Activated B cell treated with CpG ODN at 0.5 μM for 24 hours (primary cell): Measurements from ENCODE around the gene CPPED1. TPM values are rescaled to one million over a fixed set of nuclear protein-coding genes. Genes with fewer than 3 reads are reported as not detected.

Experiments
- ATAC-seq: fragments of 200-7000 bp; cut with Tn5 transposase; one replicate; pipeline ENCODE4 v1.10.0; 2021; ENCODE audit warnings: low read depth, mild to moderate bottlenecking, moderate library complexity
- CTCF ChIA-PET: fragments of 350-600 bp; sonication (Branson Sonifier 250); formaldehyde crosslinking; loops from one replicate; lab custom pipeline; 2021; ENCODE audit warnings: antibody characterized with exemption; lab: Charles Lee
- POLR2A ChIA-PET: fragments of 350-600 bp; sonication (Branson Sonifier 250); formaldehyde crosslinking; loops from one replicate; lab custom pipeline; 2021; ENCODE audit warnings: antibody characterized with exemption; lab: Charles Lee
- DNase-seq: peaks from one replicate; pipeline ENCODE4 v3.0.0; 2022
- H3K27ac Mint-ChIP-seq: one replicate; pipeline ENCODE4 v1.8.0; 2020; ENCODE audit warnings: mixed read lengths
- H3K27me3 Mint-ChIP-seq: one replicate; pipeline ENCODE4 v1.8.0; 2021; ENCODE audit warnings: mixed read lengths
- H3K36me3 Mint-ChIP-seq: one replicate; pipeline ENCODE4 v1.8.0; 2021; ENCODE audit warnings: low read depth, mixed read lengths
- H3K4me1 Mint-ChIP-seq: one replicate; pipeline ENCODE4 v1.8.0; 2021; ENCODE audit warnings: mixed read lengths
- H3K4me3 Mint-ChIP-seq: one replicate; pipeline ENCODE4 v1.8.0; 2020; ENCODE audit warnings: mild to moderate bottlenecking, mixed read lengths
- H3K9me3 Mint-ChIP-seq: one replicate; pipeline ENCODE4 v1.8.0; 2020; ENCODE audit warnings: mixed read lengths
- intact Hi-C: fragments of 100-400 bp; cut with micrococcal nuclease; formaldehyde crosslinking; loops from one replicate; pipeline ENCODE4 v1.15.1; 2024
- total RNA-seq: library from RNA; stranded (reverse); gene quantifications from 2 replicates; pipeline ENCODE4 v1.2.3, GENCODE V29; 2022
- TF ChIP-seq, protein P1 (sequence below): fragments of 200-600 bp; IDR thresholded peaks from one replicate; pipeline ENCODE4 v1.8.0; 2022; ENCODE audit warnings: antibody characterized with exemption, mild to moderate bottlenecking

The CPPED1 gene
- total RNA-seq, 1 donor from 2014 or later, result 14.1 TPM

DNA sequence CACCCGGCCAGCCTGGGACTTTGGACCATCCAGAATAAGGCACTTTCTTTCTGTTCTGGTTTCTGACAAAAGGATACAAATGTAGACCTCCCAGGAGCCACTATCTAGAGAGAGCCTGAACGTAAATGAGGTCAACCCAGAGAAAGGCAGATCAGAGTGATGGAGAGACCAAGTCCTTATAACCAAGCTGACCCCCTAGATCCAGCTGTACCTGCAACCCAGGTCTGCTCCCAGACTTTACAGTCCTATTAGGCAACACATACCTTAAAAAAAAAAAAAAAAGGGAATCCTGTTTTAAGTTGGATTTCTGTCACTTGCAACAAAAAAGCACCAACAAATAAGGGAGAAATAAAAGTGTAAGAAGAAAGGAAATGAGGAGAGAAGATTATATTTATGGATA, 23.2 kb downstream of the CPPED1 start:
- no peak for ATAC-seq
- ChIA-PET CTCF (no interaction called here), POLR2A (no interaction called here)
- Mint-ChIP-seq H3K36me3 (peaks cover 41% of the 10 kb centered on the region), H3K4me3 (no peak overlapping the region), H3K27ac (no peak overlapping the region), H3K4me1 (no peaks in the 10 kb centered on the region), H3K9me3 (no peaks in the 10 kb centered on the region), H3K27me3 (no peaks in the 10 kb centered on the region)
- intact Hi-C loops, result no loop called here
- no peak for DNase-seq
- TF ChIP-seq, protein P1, sequence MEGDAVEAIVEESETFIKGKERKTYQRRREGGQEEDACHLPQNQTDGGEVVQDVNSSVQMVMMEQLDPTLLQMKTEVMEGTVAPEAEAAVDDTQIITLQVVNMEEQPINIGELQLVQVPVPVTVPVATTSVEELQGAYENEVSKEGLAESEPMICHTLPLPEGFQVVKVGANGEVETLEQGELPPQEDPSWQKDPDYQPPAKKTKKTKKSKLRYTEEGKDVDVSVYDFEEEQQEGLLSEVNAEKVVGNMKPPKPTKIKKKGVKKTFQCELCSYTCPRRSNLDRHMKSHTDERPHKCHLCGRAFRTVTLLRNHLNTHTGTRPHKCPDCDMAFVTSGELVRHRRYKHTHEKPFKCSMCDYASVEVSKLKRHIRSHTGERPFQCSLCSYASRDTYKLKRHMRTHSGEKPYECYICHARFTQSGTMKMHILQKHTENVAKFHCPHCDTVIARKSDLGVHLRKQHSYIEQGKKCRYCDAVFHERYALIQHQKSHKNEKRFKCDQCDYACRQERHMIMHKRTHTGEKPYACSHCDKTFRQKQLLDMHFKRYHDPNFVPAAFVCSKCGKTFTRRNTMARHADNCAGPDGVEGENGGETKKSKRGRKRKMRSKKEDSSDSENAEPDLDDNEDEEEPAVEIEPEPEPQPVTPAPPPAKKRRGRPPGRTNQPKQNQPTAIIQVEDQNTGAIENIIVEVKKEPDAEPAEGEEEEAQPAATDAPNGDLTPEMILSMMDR, result no peak

DNA sequence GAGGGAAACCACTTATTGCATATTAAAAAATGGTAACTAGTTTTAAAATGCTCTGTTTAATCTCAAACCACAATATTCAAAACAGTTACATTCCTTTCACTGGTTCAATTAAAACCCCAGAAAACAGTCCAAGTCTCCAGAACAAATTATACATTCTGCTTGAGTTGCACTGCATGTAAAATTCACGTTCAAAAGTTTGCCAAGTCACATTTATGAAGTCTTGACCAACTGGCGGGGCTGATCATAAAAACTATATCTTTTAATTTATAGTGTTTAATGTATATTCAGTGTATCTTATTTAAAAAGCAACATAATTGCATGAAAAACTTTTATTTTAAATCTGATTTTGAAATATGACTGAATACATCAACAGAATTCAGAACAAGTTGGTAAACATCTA, 25.0 kb downstream of the CPPED1 start:
- Mint-ChIP-seq H3K36me3 (peaks cover 46% of the 10 kb centered on the region), H3K4me1 (no peaks in the 10 kb centered on the region), H3K27me3 (no peaks in the 10 kb centered on the region), H3K4me3 (no peak overlapping the region), H3K27ac (no peak overlapping the region), H3K9me3 (no peaks in the 10 kb centered on the region)
- ChIA-PET POLR2A (no interaction called here), CTCF (no interaction called here)
- TF ChIP-seq, protein P1, result no peak
- ATAC-seq (no peak), DNase-seq (no peak)
- intact Hi-C loops, result no loop called here

DNA sequence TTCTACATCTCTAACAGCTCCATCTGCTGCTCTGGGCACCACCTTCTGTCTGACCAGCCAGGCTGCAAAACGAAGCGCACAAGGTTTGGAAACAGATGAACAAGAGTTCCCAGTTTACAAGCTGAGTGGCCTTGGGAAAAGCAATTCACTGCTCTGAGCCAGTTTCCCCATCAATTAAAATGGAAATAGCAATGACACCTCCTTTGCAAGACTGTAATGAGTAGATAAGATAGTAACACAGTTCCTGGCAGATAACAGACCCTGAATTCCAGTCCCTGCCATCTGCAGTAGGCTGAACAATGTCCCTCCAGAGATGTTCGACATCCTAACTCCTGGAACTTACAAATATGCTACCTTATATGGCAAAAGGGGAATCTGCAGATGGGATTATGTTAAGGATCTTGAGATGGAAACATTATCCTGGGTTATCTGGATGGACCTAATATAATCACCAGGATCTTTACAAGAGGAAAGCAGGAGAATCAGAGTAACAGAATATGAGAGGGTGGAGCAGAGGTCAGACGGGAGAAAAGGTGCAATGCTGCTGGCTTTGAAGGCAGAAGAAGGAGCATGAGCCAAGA, 27.9 kb downstream of the CPPED1 start:
- TF ChIP-seq, protein P1, result no peak
- ATAC-seq (no peak), DNase-seq (no peak)
- intact Hi-C loops, result no loop called here
- Mint-ChIP-seq H3K27ac (no peak overlapping the region), H3K4me1 (no peaks in the 10 kb centered on the region), H3K4me3 (no peak overlapping the region), H3K36me3 (peaks cover 40% of the 10 kb centered on the region), H3K27me3 (no peaks in the 10 kb centered on the region), H3K9me3 (no peaks in the 10 kb centered on the region)
- POLR2A ChIA-PET, result no interaction called here
- CTCF ChIA-PET, result no interaction called here

DNA sequence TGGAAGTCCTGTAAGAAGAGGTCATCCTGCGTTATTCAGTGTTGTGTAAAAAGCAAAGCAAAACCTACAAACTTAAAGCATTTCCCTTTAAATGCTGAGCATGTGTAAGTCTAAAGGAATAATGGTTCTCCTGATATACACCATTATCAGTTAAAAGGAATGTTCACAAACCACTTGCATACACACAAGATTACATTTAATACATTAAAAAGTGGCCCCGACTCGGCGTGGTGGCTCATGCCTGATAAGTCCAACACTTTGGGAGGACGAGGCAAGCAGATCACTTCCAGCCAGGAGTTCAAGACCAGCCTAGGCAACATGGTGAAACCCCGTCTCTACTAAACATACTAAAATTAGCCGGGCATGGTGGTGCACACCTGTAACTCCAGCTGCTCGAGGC, 30.5 kb downstream of the CPPED1 start:
- H3K27me3 Mint-ChIP-seq, result no peaks in the 10 kb centered on the region
- ATAC-seq, result no peak
- no peak overlapping the region for H3K27ac Mint-ChIP-seq
- no peak for DNase-seq
- H3K4me3 Mint-ChIP-seq, result no peak overlapping the region
- TF ChIP-seq, protein P1, result no peak
- H3K4me1 Mint-ChIP-seq, result no peaks in the 10 kb centered on the region
- H3K36me3 Mint-ChIP-seq, result peaks cover 32% of the 10 kb centered on the region
- no peaks in the 10 kb centered on the region for H3K9me3 Mint-ChIP-seq
- ChIA-PET CTCF (no interaction called here), POLR2A (no interaction called here)
- intact Hi-C loops, result no loop called here

DNA sequence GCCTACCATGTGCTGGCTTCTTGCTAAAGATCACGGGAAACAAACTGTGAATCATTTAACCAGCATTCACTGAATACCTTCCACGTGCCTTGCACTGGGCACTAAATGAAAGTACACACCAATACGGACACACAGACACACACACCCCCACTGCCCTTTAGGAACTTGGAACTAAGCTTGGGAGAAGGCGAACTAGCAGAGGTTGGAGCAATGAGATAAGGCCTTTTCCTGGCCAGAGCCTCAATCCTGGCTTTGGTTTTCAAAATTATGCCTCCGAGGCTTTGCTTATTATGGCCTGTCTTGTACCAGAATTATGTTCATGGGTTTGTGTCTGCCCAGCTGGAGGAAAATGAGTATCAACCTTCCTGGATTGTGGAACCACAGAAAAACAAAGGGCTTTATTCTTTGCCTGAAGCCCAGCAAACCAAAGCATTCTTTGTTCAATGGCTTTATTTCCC, 32.3 kb downstream of the CPPED1 start:
- Mint-ChIP-seq H3K4me3 (no peak overlapping the region), H3K36me3 (peaks cover 29% of the 10 kb centered on the region), H3K27ac (no peak overlapping the region), H3K4me1 (no peaks in the 10 kb centered on the region), H3K9me3 (no peaks in the 10 kb centered on the region), H3K27me3 (no peaks in the 10 kb centered on the region)
- ATAC-seq (no peak), DNase-seq (no peak)
- intact Hi-C loops, result no loop called here
- ChIA-PET CTCF (no interaction called here), POLR2A (no interaction called here)
- TF ChIP-seq, protein P1, result no peak
